Activated CD4-positive, alpha-beta memory T cell treated with anti-CD3 and anti-CD28 coated beads, Interleukin-2, amount 10 ng/mL, durations not matched to agents 7 days and 5 days (primary cell): ENCODE results near the gene PNMA8B. TPM values are rescaled to one million over a fixed set of nuclear protein-coding genes. Genes with fewer than 3 reads are reported as not detected.

Experiments used
- CTCF ChIA-PET: fragments of 350-600 bp; sonication (Branson Sonifier 250); formaldehyde crosslinking; loops from one replicate; lab custom pipeline; 2021; ENCODE audit warnings: antibody characterized with exemption, inconsistent platforms; lab: Charles Lee
- POLR2A ChIA-PET: fragments of 350-600 bp; sonication (Branson Sonifier 250); formaldehyde crosslinking; loops from one replicate; lab custom pipeline; 2021; ENCODE audit warnings: antibody characterized with exemption; lab: Charles Lee
- DNase-seq: peaks from one replicate; pipeline ENCODE4 v3.0.0-alpha.2; 2020
- H3K27ac Mint-ChIP-seq: one replicate; pipeline ENCODE4 v1.8.0; 2021; ENCODE audit warnings: mild to moderate bottlenecking, mixed read lengths
- H3K27me3 Mint-ChIP-seq: one replicate; pipeline ENCODE4 v1.8.0; 2021; ENCODE audit warnings: mixed read lengths
- H3K36me3 Mint-ChIP-seq: one replicate; pipeline ENCODE4 v1.8.0; 2021; ENCODE audit warnings: low read depth, mixed read lengths
- H3K4me1 Mint-ChIP-seq: one replicate; pipeline ENCODE4 v1.8.0; 2021; ENCODE audit warnings: mixed read lengths
- H3K4me3 Mint-ChIP-seq: one replicate; pipeline ENCODE4 v1.8.0; 2021; ENCODE audit warnings: mild to moderate bottlenecking, mixed read lengths
- H3K9me3 Mint-ChIP-seq: one replicate; pipeline ENCODE4 v1.8.0; 2021; ENCODE audit warnings: mixed read lengths
- total RNA-seq, 2 experiments: library from RNA; stranded (reverse); gene quantifications; one replicate each; pipeline ENCODE4 v1.2.3, GENCODE V29; 2021

Gene PNMA8B
- under 1 TPM; 0.05 TPM for total RNA-seq

DNA sequence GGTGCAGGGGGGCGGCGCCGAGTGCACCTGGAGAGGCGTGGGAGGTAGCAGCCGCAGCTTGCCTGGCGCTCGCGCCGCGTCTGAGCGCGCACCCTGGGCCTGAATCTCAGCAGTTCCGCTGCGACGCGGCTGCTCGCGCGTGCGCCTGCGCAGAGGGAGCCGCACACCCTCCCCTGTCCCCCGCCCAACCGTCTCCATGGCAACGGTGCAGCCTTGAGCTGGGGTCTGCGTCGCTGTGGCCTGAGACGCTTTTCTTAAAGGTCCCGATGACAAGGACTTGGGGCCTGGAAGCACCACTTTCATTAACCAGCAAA is at the start of gene PNMA8B:
TSS of gene PNMA8B (minus strand) at position 82 of the 314 bp plus-strand sequence. CDS start 402 bp downstream, outside the sequence.
- H3K9me3 Mint-ChIP-seq: no peaks in the 10 kb centered on the region
- H3K4me1 Mint-ChIP-seq: peaks cover 12% of the 10 kb centered on the region
- no peaks in the 10 kb centered on the region for H3K36me3 Mint-ChIP-seq
- H3K4me3 Mint-ChIP-seq: no peak within 1 kb of the TSS
- POLR2A ChIA-PET: interaction anchor here (1.5 kb wide), 1 partner anchor 100 kb away, joined by 4 read pairs; no protein-coding TSS in a partner anchor
- H3K27me3 Mint-ChIP-seq: peaks cover 67% of the 10 kb centered on the region
- H3K27ac Mint-ChIP-seq: no peak within 1 kb of the TSS
- CTCF ChIA-PET: no interaction called here
- DNase-seq: no peak

GRCh38 chr19:46544651-46545050 is 49.0 kb upstream of the PNMA8B start:
- ChIA-PET POLR2A (no interaction called here), CTCF (interaction anchor here (0.6 to 1.5 kb wide), 5 partner anchors 15 to 149 kb away, joined by 3 to 6 read pairs (median 4); no protein-coding TSS in a partner anchor)
- Mint-ChIP-seq H3K4me1 (peaks cover 4% of the 10 kb centered on the region), H3K9me3 (peaks cover 6% of the 10 kb centered on the region), H3K36me3 (no peaks in the 10 kb centered on the region), H3K27me3 (peaks cover 3% of the 10 kb centered on the region), H3K27ac (no peak overlapping the region), H3K4me3 (no peak overlapping the region)
- no peak for DNase-seq

GRCh38 chr19:46542428-46543230 is 47.0 kb upstream of the PNMA8B start:
- Mint-ChIP-seq H3K36me3 (no peaks in the 10 kb centered on the region), H3K4me3 (no peak overlapping the region), H3K4me1 (peaks cover 4% of the 10 kb centered on the region), H3K9me3 (peaks cover 5% of the 10 kb centered on the region), H3K27me3 (peaks cover 13% of the 10 kb centered on the region), H3K27ac (no peak overlapping the region)
- CTCF ChIA-PET: interaction anchor here (0.6 to 4.0 kb wide), 20 partner anchors 8 to 1508 kb away, joined by 3 to 27 read pairs (median 4); no protein-coding TSS in a partner anchor
- POLR2A ChIA-PET: interaction anchor here (1.4 kb wide), 1 partner anchor 19 kb away, joined by 5 read pairs; no protein-coding TSS in a partner anchor
- peak; percentile 82 for DNase-seq

GRCh38 chr19:46537136-46538097 is 41.8 kb upstream of the PNMA8B start:
- ChIA-PET POLR2A (no interaction called here), CTCF (interaction anchor here (0.6 to 2.6 kb wide), 14 partner anchors 7 to 405 kb away, joined by 3 to 11 read pairs (median 4); no protein-coding TSS in a partner anchor)
- no peak overlapping the region for H3K4me3 Mint-ChIP-seq
- DNase-seq: peak; percentile 62
- no peaks in the 10 kb centered on the region for H3K36me3 Mint-ChIP-seq
- H3K4me1 Mint-ChIP-seq: no peaks in the 10 kb centered on the region
- peaks cover 22% of the 10 kb centered on the region for H3K27me3 Mint-ChIP-seq
- H3K27ac Mint-ChIP-seq: no peak overlapping the region
- H3K9me3 Mint-ChIP-seq: no peaks in the 10 kb centered on the region

DNA sequence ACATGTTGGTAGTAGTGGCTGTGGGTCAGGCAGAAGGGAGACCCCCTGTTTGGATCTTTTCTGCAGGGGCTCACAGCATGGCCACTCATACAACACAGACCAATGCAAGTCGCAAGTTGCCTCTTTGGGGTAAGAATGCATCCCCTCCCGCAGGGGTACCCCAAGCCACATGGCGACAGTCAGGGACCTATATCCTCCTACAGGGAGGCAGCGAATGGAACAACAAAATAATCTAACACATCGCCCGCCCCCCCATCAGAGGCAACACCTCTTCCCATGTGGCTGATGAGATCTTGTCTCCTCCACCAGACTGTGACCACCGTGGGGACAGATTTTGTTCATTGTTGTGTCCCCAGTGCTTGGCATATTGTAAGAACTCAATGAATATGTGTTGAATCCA is 40.7 kb upstream of the PNMA8B start:
- no peaks in the 10 kb centered on the region for H3K36me3 Mint-ChIP-seq
- ChIA-PET POLR2A (no interaction called here), CTCF (interaction anchor here (0.9 to 2.3 kb wide), 5 partner anchors 14 to 62 kb away, joined by 3 to 8 read pairs (median 4); no protein-coding TSS in a partner anchor)
- H3K27me3 Mint-ChIP-seq: peaks cover 22% of the 10 kb centered on the region
- no peak for DNase-seq
- H3K9me3 Mint-ChIP-seq: no peaks in the 10 kb centered on the region
- H3K27ac Mint-ChIP-seq: no peak overlapping the region
- H3K4me3 Mint-ChIP-seq: no peak overlapping the region
- no peaks in the 10 kb centered on the region for H3K4me1 Mint-ChIP-seq

DNA sequence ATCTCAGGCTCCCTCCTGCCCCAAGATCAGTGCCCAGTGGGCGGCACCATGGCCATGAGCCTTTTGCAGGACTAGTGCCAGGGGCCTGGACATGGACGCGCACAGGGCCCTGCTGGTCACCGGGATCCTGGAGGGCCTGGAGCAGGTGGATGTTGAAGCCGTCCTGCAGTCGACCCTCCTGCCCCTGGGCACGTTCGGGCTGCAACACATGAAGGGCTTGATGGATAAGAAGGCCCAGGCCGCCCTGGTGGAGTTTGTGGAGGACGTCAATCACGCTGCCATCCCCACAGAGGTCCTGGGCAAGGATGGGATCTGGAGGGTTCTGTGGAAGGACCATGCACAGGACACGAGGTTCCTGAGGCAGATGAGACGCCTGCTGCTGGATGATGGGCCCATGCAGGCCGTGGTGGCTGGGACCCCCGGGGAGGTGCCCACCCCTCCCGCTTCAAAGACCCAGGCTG is 38.0 kb upstream of the PNMA8B start:
- ChIA-PET POLR2A (no interaction called here), CTCF (no interaction called here)
- DNase-seq: no peak
- no peak overlapping the region for H3K27ac Mint-ChIP-seq
- no peaks in the 10 kb centered on the region for H3K9me3 Mint-ChIP-seq
- peaks cover 17% of the 10 kb centered on the region for H3K4me1 Mint-ChIP-seq
- peaks cover 18% of the 10 kb centered on the region for H3K27me3 Mint-ChIP-seq
- no peaks in the 10 kb centered on the region for H3K36me3 Mint-ChIP-seq
- no peak overlapping the region for H3K4me3 Mint-ChIP-seq

DNA sequence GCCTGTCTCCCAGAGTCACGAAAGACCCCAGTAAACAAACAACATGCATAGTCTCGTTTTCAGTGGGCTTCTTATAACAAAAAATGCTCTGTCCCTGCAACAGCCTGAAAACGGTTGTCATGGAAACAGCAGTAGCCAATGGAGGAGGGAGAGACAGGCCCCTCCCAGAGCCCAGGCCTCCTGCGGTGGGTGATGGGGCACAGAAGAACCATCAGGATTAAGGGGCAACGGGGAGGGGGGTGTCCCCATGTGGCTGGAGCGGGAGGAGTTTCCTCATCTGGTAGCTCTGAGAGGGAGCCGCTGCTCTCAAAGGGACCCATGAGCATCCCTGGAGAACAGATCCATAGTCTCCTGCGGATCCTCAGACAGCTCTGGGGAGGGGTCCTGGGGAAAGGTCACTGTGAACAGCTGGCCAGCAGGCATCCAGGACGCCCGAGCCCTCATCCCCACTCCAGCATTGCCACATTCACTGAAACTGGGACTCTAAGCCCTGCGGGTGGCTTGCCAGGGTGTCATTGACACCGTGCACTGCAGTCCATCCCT is 37.5 kb upstream of the PNMA8B start:
- CTCF ChIA-PET: no interaction called here
- POLR2A ChIA-PET: no interaction called here
- H3K36me3 Mint-ChIP-seq: no peaks in the 10 kb centered on the region
- no peak overlapping the region for H3K4me3 Mint-ChIP-seq
- H3K27ac Mint-ChIP-seq: no peak overlapping the region
- H3K27me3 Mint-ChIP-seq: peaks cover 14% of the 10 kb centered on the region
- peaks cover 17% of the 10 kb centered on the region for H3K4me1 Mint-ChIP-seq
- DNase-seq: no peak
- H3K9me3 Mint-ChIP-seq: no peaks in the 10 kb centered on the region

DNA sequence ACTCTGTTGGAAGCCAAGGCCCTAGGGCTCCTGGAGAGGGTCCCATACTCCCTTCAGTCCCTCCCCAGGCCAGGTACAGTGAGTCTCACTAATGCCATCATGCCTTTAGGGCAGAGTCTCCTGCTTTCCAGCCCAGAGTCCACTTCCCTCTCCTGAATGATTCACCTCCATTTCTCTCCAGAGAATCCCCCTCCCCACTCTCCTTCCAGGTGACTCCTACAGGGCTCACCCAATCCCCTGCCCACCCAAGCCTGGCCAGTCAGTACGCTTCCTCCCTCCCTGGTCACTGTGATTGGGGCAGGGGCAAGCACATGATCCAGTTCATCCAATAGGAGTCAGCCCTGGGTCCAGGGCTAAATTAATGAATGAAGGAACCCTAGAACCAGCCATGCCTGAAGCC is 35.0 kb upstream of the PNMA8B start:
- H3K9me3 Mint-ChIP-seq: peaks cover under 1% of the 10 kb centered on the region
- H3K27ac Mint-ChIP-seq: no peak overlapping the region
- ChIA-PET POLR2A (interaction anchor here (1.3 kb wide), 2 partner anchors 15 to 223 kb away, joined by 3 read pairs; no protein-coding TSS in a partner anchor), CTCF (interaction anchor here (0.7 to 3.6 kb wide), 9 partner anchors 8 to 867 kb away, joined by 3 to 39 read pairs (median 5); partner anchors contain the start of gene DACT3)
- DNase-seq: no peak
- H3K4me1 Mint-ChIP-seq: peaks cover 17% of the 10 kb centered on the region
- H3K36me3 Mint-ChIP-seq: no peaks in the 10 kb centered on the region
- H3K4me3 Mint-ChIP-seq: no peak overlapping the region
- peaks cover 3% of the 10 kb centered on the region for H3K27me3 Mint-ChIP-seq

- peaks cover 3% of the 10 kb centered on the region for H3K36me3 Mint-ChIP-seq
- no peaks in the 10 kb centered on the region for H3K27me3 Mint-ChIP-seq
- DNase-seq: peak; percentile 75
- H3K9me3 Mint-ChIP-seq: peaks cover 3% of the 10 kb centered on the region
- ChIA-PET POLR2A (interaction anchor here (0.7 to 1.3 kb wide), 6 partner anchors 14 to 224 kb away, joined by 3 to 4 read pairs (median 3); no protein-coding TSS in a partner anchor), CTCF (interaction anchor here (0.6 to 3.6 kb wide), 16 partner anchors 9 to 237 kb away, joined by 3 to 39 read pairs (median 4); partner anchors contain the start of gene DACT3)
- peak overlapping the region; percentile 8 for H3K27ac Mint-ChIP-seq
- peaks cover 17% of the 10 kb centered on the region for H3K4me1 Mint-ChIP-seq
- no peak overlapping the region for H3K4me3 Mint-ChIP-seq
These were observed 34.2 kb upstream of the PNMA8B start for GRCh38 chr19:46529622-46530451.

GRCh38 chr19:46528601-46529590 is 33.2 kb upstream of the PNMA8B start:
- Mint-ChIP-seq H3K27me3 (no peaks in the 10 kb centered on the region), H3K27ac (peak overlapping the region; percentile 8), H3K9me3 (peaks cover 7% of the 10 kb centered on the region), H3K4me1 (peaks cover 23% of the 10 kb centered on the region), H3K4me3 (no peak overlapping the region), H3K36me3 (peaks cover 8% of the 10 kb centered on the region)
- ChIA-PET CTCF (interaction anchor here (1.0 to 3.6 kb wide), 11 partner anchors 9 to 224 kb away, joined by 3 to 39 read pairs (median 5); partner anchors contain the start of gene DACT3), POLR2A (interaction anchor here (0.7 to 1.3 kb wide), 5 partner anchors 13 to 225 kb away, joined by 3 to 4 read pairs (median 3); no protein-coding TSS in a partner anchor)
- no peak for DNase-seq
